Retinal pigment epithelial cell (primary cell): ENCODE measurements around the gene TRIO.

Experiments used
- DNase-seq: peaks from one replicate; pipeline ENCODE4 v3.0.0-alpha.2; 2010; ENCODE audit warnings: low read depth
- H3K4me3 ChIP-seq: 2 replicates; pipeline ENCODE4 v1.5.1; 2011; ENCODE audit warnings: mild to moderate bottlenecking, low read length, control low read depth, moderate library complexity
- CTCF ChIP-seq: conservative IDR thresholded peaks from 2 replicates; pipeline ENCODE4 v1.5.1; 2011; ENCODE audit warnings: low read depth, low read length, control low read depth, inconsistent platforms

The TRIO gene

GRCh38 chr5:14225173-14225834, 82.2 kb downstream of the TRIO start:
- no peak for DNase-seq
- TF ChIP-seq CTCF, result no peak
- no peak overlapping the region for H3K4me3 ChIP-seq

- H3K4me3 ChIP-seq, result no peak overlapping the region
- TF ChIP-seq CTCF, result no peak
- no peak for DNase-seq
Observed at GRCh38 chr5:14226149-14226548, 83.0 kb downstream of the TRIO start.

GRCh38 chr5:14226554-14226953, 83.4 kb downstream of the TRIO start:
- no peak overlapping the region for H3K4me3 ChIP-seq
- no peak for DNase-seq
- TF ChIP-seq CTCF, result no peak

- H3K4me3 ChIP-seq, result no peak overlapping the region
- DNase-seq, result no peak
- TF ChIP-seq CTCF, result no peak
Observed at GRCh38 chr5:14226992-14227391, 83.8 kb downstream of the TRIO start.

GRCh38 chr5:14227513-14227912, 84.4 kb downstream of the TRIO start:
- TF ChIP-seq CTCF, result no peak
- no peak overlapping the region for H3K4me3 ChIP-seq
- no peak for DNase-seq

- no peak for TF ChIP-seq CTCF
- peak; percentile 41 for DNase-seq
- H3K4me3 ChIP-seq, result no peak overlapping the region
Observed at GRCh38 chr5:14228219-14228618, 85.1 kb downstream of the TRIO start.

- no peak for DNase-seq
- H3K4me3 ChIP-seq, result no peak overlapping the region
- no peak for TF ChIP-seq CTCF
Observed at GRCh38 chr5:14229181-14229580, 86.0 kb downstream of the TRIO start.
